Stimulated activated CD4-positive, alpha-beta T cell treated with anti-CD3 and anti-CD28 coated beads, TNF-alpha, amount 100 ng/mL, for 1 hour (primary cell): ENCODE measurements around the gene PITX2.
"Not testable (repeated sequence)": the region's sequence is repeated elsewhere in the genome, so short reads cannot be mapped to it uniquely, and the experiment has no call there.

Experiments
- DNase-seq, 3 donors: peaks; one replicate each; pipeline ENCODE4 v3.0.0-alpha.2; 2020; ENCODE audit warnings: low read depth in 3 of 3, low spot score in 1 of 3

Gene PITX2

GRCh38 chr4:110612631-110613269 lies 10.1 kb downstream of the PITX2 start:
- no peak for DNase-seq

- no peak for DNase-seq
Observed at GRCh38 chr4:110611968-110612447, 10.9 kb downstream of the PITX2 start.

- DNase-seq: no peak
Observed at GRCh38 chr4:110610940-110611831, 11.7 kb downstream of the PITX2 start.

- no peak for DNase-seq
Observed at GRCh38 chr4:110610620-110610939, 12.3 kb downstream of the PITX2 start.

GRCh38 chr4:110609044-110609750 lies 13.7 kb downstream of the PITX2 start:
- no peak for DNase-seq

- no peak for DNase-seq
Observed at GRCh38 chr4:110605077-110605476, 17.8 kb downstream of the PITX2 start.

- no peak for DNase-seq
Observed at GRCh38 chr4:110602061-110602460, 20.8 kb downstream of the PITX2 start.

GRCh38 chr4:110597582-110597981 lies 25.3 kb downstream of the PITX2 start:
- DNase-seq: no peak

- DNase-seq: no peak
Observed at GRCh38 chr4:110596431-110596830, 26.4 kb downstream of the PITX2 start.

GRCh38 chr4:110595583-110595982 lies 27.3 kb downstream of the PITX2 start:
- no peak for DNase-seq

- DNase-seq: no peak
Observed at GRCh38 chr4:110589297-110589696, 33.6 kb downstream of the PITX2 start.

GRCh38 chr4:110587666-110588285 lies 35.1 kb downstream of the PITX2 start:
- DNase-seq: no peak

GRCh38 chr4:110586131-110586850 lies 36.6 kb downstream of the PITX2 start:
- no peak for DNase-seq

GRCh38 chr4:110576696-110577095 lies 46.2 kb downstream of the PITX2 start:
- not testable (repeated sequence) for DNase-seq
